Stimulated activated CD8-positive, alpha-beta memory T cell treated with anti-CD3 and anti-CD28 coated beads, Interleukin-15, amount 100 ng/mL, for 4 hours (primary cell): ENCODE results near the gene DLG2.

Experiments used
- DNase-seq, 2 donors: peaks; one replicate each; pipeline ENCODE4 v3.0.0-alpha.2; 2020; ENCODE audit warnings: low read depth in 2 of 2

Gene DLG2

DNA sequence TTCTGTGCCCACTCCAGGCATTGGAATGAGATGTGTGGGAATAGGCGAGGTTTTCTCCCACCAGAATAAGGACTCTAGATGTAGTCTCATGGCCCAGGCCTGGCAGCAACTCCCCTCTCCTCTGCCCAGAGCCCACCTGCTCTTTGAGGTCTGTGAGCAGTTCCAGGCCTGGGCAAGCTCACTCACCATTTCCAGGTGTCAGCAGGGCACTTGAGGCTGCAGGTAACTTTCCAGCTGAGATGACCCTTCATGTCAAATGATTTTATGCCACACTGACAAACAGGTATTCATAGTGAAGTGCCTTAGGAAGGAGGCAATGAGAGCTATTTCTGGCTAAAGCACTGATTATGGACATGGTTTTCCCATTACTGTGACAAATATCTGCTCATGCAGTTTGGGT, 2217.7 kb downstream of the DLG2 start:
- DNase-seq, result no peak

DNA sequence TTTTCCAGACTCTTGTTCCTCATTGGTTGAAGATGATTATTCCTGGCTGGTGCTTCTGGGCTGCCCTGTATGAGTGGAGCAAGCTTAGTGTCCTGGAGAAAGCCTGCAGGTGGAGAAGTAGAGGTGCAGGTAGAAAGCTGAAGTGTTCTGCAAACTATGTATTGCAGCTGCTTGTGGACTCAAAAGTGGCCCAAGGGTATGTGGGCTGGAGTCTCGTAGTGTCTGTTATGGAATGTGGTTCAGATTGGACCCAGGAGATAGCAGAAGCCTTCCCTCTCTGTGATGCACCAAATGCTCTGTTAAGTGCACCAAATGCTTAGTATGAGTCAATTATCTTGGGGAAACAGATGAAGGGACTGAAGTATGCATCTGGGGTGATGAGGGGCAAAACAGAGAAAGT, 2218.2 kb downstream of the DLG2 start:
- DNase-seq, result no peak
